ENCODE data around the gene SURF6.
"Not testable (repeated sequence)": the region's sequence is repeated elsewhere in the genome, so short reads cannot be mapped to it uniquely, and the experiment has no call there.

SURF6 gene

DNA sequence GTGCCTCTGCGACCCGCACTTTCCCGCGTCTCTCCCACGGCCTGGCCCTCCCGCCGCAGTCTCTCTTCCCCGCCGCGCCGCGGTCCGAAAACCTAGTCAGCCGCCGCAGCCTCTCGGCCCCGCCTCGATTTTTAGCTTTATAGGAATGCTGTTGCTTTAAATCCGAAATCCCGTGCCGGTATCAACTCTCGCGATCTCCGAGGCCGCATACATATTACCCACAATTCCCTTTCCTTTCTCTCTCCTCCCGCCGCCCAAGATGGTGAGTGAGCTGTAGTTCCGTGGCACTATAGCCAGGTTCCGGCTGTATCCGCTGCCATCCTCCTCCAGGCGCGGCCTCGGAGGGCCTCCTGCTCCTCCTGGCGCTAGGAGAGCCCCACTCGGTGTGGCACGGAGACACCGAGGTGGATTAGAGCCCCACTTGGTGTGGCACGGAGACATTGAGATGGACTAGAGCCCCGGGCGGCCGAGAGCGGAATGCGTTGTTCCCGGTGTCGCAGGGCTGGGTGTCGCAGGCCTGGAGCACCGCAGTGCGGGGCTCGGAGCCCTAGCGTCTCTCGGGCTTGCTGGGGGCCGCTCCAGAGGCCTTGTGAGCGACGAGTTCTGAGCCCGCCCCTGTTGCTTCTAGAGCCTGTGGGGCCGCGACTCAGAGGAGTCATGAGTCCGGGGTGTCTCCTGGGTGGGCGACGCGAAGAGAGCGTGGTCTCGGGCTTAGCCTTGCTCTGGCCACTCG lies 12.2 kb upstream of the SURF6 start, which contains the start of the genes MED22 and RPL7A:
Gene MED22, minus strand, starts transcription at position 147 of the 733 bp plus-strand sequence. CDS start 1,469 bp downstream, outside the sequence.
Gene RPL7A, plus strand, starts transcription at position 234 of the 733 bp plus-strand sequence. Its CDS starts 26 bp downstream, at position 260.
- peak; percentile 94 for DNase-seq (ENCODE audit: low spot score)

- no peak for DNase-seq (ENCODE audit: low spot score)
Measured at GRCh38 chr9:133347515-133347984, 11.6 kb upstream of the SURF6 start.

- DNase-seq (ENCODE audit: low spot score): no peak
Measured at GRCh38 chr9:133346021-133346785, 10.2 kb upstream of the SURF6 start.

GRCh38 chr9:133345596-133345995 lies 9.6 kb upstream of the SURF6 start:
- DNase-seq (ENCODE audit: low spot score): no peak

DNA sequence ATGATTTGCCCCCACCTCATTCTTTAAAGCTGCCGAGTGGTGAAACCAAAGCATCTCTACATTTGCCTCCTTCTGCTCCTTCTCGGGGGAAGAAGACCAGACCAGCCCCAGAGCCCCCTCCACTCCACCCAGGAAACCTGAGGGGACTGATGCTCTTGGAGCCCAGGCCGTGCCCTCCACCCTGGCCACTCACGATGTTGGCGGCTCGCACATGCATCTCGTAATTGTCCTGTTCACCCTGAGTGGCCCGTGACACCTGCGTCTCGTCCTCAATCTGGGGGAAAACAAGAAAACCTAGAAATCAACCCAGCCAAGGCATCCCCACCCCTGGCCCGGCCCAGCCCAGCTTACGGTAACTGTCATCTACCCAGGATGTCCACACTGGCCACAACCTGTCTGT lies 9.0 kb upstream of the SURF6 start:
- DNase-seq (ENCODE audit: low spot score): no peak

- no peak for DNase-seq (ENCODE audit: low spot score)
Measured at GRCh38 chr9:133344071-133344470, 8.1 kb upstream of the SURF6 start.

DNA sequence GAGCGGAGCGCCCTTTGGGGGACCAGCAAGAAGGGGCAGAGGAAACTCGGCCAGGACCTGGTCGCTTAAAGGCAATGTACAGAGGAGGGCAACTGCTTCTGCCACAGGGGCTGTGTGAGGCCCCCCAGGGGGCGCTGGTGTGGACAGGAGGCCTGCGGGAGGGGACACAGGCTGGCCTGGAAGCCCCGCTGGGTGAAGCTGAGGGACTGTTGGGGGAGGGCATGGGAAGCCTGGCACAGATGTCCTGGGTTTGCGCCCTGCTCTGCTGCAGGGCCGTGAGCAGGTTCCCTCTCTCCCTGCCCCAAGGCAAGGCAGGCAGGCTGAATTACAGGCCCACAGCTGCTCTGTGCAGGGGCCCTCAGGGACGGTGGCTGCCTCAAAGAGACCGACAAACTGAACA lies 6.6 kb upstream of the SURF6 start:
- DNase-seq (ENCODE audit: low spot score): no peak

GRCh38 chr9:133342069-133342406 lies 6.0 kb upstream of the SURF6 start:
- DNase-seq (ENCODE audit: low spot score): no peak

DNA sequence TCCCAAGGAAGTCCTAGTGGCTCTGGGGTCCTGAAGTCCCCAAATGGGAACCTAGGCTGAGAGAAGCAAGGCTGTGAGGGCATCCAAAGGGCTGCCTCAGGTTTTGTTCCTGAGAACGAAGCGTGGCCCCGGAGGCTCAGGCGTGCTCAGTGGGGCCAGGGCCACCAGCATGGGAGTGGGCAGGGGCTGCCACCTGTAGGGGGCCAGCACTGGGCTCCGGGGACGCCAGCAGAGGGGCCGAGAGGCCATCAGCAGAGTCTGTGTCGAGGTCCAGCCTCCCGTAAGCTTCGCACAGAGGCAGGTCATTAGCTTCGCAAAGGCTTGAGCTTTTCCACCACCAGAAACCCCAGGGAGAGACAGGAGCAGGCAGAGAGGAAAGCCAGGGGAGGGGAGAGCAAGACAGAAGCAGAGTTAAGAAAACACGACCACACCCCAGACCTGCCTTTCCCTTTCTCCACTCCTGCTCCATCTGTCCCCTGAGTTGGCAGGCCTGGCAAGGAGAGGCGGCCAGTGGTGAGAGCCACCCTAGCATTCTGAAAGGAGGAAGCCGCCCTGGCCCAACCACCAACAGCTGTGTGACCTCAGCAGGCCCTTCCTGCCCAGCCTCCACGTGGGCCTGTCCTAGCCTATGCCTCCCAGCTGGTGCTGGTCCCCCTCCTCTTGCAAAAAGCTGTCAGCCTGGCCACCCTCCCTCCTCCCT lies 5.5 kb upstream of the SURF6 start:
- no peak for DNase-seq (ENCODE audit: low spot score)

GRCh38 chr9:133340916-133341315 lies 4.9 kb upstream of the SURF6 start:
- DNase-seq (ENCODE audit: low spot score): no peak

- no peak for DNase-seq (ENCODE audit: low spot score)
Measured at GRCh38 chr9:133340256-133340655, 4.3 kb upstream of the SURF6 start.

GRCh38 chr9:133339641-133340040 lies 3.7 kb upstream of the SURF6 start:
- no peak for DNase-seq (ENCODE audit: low spot score)

GRCh38 chr9:133334888-133335287 lies 1.1 kb downstream of the SURF6 start:
- not testable (repeated sequence) for DNase-seq (ENCODE audit: low spot score)

DNA sequence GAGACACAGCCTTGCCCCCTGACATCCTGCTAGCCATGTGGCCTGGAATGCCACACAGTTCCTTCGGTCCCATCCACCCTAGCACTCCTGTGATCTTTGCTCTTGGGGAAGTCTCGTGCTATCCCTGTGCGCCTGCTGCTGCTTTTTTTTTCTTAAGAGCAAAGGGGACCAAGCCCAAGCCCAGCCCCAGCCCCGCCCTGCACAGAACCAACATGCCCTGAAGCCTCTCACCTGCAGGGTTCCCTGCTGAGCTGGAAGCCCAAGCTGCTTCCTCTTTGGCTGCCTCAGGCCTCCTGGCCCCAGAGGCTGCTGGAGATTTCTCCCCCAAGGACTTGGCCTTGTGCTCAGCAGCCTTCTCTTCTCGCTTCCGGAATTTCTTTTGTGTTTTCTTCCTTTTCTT lies 1.8 kb downstream of the SURF6 start:
- DNase-seq (ENCODE audit: low spot score): no peak

DNA sequence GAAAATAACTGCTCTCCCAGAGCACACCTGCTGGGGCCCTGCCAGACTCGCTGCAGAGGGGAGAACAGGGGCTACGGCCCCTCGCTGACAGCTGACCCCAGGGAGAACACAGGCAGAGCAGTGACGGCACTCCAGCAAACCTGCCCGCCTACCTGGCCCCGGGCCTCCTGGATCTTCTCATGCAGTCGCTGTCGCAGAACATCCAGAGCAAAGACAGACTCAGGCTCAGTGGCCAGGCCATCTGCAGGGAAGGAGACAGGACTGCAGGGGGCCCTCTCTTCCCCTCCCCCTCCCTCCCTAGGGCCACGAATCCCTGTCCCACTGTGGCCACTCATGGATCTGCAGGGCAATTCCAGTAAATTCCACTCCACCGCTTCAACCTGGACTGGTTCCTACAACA lies 2.4 kb downstream of the SURF6 start:
- no peak for DNase-seq (ENCODE audit: low spot score)

- DNase-seq (ENCODE audit: low spot score): no peak
Measured at GRCh38 chr9:133333011-133333410, 3.0 kb downstream of the SURF6 start.

DNA sequence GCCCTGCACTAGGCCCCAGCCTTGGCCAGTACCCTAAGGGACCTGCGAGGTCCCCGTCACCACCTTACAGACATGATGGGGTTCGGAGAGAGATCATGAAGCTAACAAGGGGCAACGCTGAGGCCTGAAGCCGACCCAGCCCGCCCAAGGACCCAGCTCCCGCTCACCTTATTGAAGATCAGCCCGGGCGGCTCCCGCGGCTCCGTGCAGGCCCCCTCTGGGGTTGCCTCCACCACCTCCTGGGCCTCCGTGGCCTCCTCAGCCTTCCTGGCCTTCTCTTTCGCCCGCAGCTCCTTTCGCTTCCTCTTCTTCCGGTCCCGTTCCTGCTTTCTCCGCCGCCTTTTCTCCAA lies 3.6 kb downstream of the SURF6 start:
- DNase-seq (ENCODE audit: low spot score): no peak

- no peak for DNase-seq (ENCODE audit: low spot score)
Measured at GRCh38 chr9:133331641-133332380, 4.2 kb downstream of the SURF6 start.

GRCh38 chr9:133331221-133331620 lies 4.8 kb downstream of the SURF6 start:
- no peak for DNase-seq (ENCODE audit: low spot score)

GRCh38 chr9:133329306-133330156 lies 6.5 kb downstream of the SURF6 start:
- not testable (repeated sequence) for DNase-seq (ENCODE audit: low spot score)

DNA sequence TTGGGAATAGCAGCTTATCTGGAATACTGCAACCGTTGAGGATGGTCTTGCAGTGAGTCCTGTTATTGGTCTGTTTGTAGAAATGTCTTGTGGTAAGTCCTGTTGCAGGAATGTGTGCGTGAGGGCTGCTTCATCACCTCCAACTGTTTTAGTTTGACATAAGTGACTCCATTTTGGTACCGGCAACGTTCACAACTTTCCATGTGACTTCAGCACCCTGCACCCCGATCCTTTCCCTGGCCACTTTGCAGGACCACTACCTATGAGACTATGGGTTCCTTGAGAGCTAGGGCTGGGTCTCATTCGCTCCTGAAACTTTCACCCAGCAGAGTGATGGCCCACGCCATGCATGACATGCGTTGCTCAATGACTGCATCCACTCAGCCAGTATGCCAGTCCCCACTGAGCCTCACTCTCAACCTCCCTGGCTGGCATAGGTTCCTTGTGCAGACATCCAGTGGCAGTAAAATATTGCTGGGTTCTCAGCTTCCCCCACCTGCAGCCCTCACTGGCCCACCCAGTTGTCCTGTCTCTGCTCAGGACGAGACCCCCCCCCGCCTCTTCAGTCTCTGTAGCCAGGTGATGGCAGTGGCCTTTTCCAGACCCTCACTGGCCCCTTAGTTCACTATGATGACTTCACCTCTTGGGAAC lies 8.0 kb downstream of the SURF6 start:
- DNase-seq (ENCODE audit: low spot score): no peak
